ENCODE results near the gene FAT1.

Gene FAT1

DNA sequence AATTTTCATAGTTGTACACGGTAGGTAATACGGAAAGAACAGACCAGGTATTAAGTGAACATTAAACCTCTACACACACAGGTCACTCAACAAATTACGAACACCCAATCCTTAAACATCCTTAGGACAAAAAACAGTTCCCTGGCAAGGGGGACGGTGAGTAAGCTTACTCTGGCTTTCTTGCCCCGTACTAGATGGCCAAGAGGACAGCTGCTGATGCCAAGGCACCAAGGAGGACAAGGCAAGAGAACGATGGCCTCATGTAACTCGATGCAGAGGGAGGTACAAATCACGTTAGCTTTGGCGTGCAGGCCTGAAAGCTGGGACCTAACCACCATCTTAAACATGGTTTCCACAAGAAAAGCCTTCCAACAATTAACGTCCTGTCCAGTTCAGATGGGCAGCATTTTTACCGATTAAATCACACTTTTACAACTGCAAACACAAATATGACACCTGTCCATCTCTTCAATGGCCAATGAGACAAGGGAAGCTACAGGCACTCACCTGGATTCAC lies 23.7 kb downstream of the FAT1 start:
- Histone ChIP-seq H3K4me3 (ENCODE audit: control insufficient read depth in 1 of 7, extremely low read depth in 1 of 7, insufficient read depth in 4 of 7, low read depth in 2 of 7, low read length in 6 of 7) (no peak overlapping the region), H3K27ac (ENCODE audit: insufficient read depth in 1 of 2, low read depth in 1 of 2, low read length in 2 of 2, poor library complexity in 1 of 2, severe bottlenecking in 2 of 2) (no peak overlapping the region), H3K27me3 (replicated peaks in 2 of 5; ENCODE audit: control insufficient read depth in 4 of 5, insufficient read depth in 5 of 5, low read length in 4 of 5) (no peaks in the 10 kb centered on the region), H3K9me3 (ENCODE audit: control extremely low read depth in 1 of 5, control insufficient read depth in 4 of 5, insufficient read depth in 2 of 5, low read depth in 1 of 5, low read length in 4 of 5) (no peaks in the 10 kb centered on the region), H3K4me1 (ENCODE audit: control extremely low read depth in 1 of 4, control insufficient read depth in 4 of 4, insufficient read depth in 4 of 4, low read length in 3 of 4) (no peaks in the 10 kb centered on the region), H3K36me3 (ENCODE audit: control insufficient read depth in 4 of 4, insufficient read depth in 4 of 4, low read length in 3 of 4) (no peaks in the 10 kb centered on the region)
- POLR2A ChIA-PET: interaction anchor here (0.6 kb wide), 1 partner anchor 368 kb away, joined by 3 read pairs; no protein-coding TSS in a partner anchor
- CTCF ChIA-PET: no interaction called here
- WGBS (ENCODE audit: insufficient coverage): 97% methylated on average over 11 of the region's 11 CpGs
- DNase-seq: no peak

DNA sequence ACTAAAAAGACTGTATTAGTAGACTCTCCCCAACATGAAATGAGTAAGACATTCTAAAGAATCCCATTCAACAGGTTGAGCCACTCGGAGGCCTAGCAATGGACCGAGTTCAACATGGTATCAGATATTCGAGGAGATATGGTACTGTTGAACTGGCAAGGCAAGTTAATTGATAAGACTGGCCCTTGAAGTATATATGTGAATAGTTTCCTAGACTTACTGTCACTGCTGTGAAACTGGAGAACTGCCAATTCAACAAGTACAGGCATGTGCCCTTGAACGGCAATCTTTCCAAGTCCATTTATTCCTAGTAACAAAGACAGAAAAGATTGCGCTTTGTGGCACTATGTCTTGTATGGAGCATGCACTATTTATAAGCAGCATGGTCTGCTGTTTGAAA lies 24.4 kb downstream of the FAT1 start:
- WGBS (ENCODE audit: insufficient coverage): 97% methylated on average over 5 of the region's 5 CpGs
- Histone ChIP-seq H3K4me1 (ENCODE audit: control extremely low read depth in 1 of 4, control insufficient read depth in 4 of 4, insufficient read depth in 4 of 4, low read length in 3 of 4) (no peaks in the 10 kb centered on the region), H3K4me3 (ENCODE audit: control insufficient read depth in 1 of 7, extremely low read depth in 1 of 7, insufficient read depth in 4 of 7, low read depth in 2 of 7, low read length in 6 of 7) (no peak overlapping the region), H3K27me3 (replicated peaks in 2 of 5; ENCODE audit: control insufficient read depth in 4 of 5, insufficient read depth in 5 of 5, low read length in 4 of 5) (no peaks in the 10 kb centered on the region), H3K36me3 (ENCODE audit: control insufficient read depth in 4 of 4, insufficient read depth in 4 of 4, low read length in 3 of 4) (no peaks in the 10 kb centered on the region), H3K27ac (ENCODE audit: insufficient read depth in 1 of 2, low read depth in 1 of 2, low read length in 2 of 2, poor library complexity in 1 of 2, severe bottlenecking in 2 of 2) (no peak overlapping the region), H3K9me3 (ENCODE audit: control extremely low read depth in 1 of 5, control insufficient read depth in 4 of 5, insufficient read depth in 2 of 5, low read depth in 1 of 5, low read length in 4 of 5) (no peaks in the 10 kb centered on the region)
- ChIA-PET CTCF (no interaction called here), POLR2A (no interaction called here)
- no peak for DNase-seq

DNA sequence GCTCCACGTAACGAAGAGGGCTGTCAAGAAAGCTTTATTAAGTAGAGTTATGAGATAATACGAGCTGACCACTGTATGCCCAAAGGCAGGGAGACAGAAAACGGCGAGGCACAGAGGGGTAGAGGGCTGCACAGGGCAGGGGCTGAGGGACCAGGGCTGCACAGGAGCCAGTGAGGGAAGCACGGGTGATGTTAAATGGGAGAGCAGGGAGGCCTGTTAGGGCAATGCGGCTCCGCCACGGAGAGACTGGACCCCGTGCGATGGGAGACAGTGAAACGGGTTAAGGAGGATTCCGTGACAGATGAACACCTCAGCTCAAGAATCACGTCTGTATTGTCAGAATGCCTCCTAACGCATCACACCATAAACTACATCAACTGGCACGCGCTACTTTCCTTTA lies 25.1 kb downstream of the FAT1 start:
- Histone ChIP-seq H3K9me3 (ENCODE audit: control extremely low read depth in 1 of 5, control insufficient read depth in 4 of 5, insufficient read depth in 2 of 5, low read depth in 1 of 5, low read length in 4 of 5) (no peaks in the 10 kb centered on the region), H3K4me3 (ENCODE audit: control insufficient read depth in 1 of 7, extremely low read depth in 1 of 7, insufficient read depth in 4 of 7, low read depth in 2 of 7, low read length in 6 of 7) (no peak overlapping the region), H3K36me3 (ENCODE audit: control insufficient read depth in 4 of 4, insufficient read depth in 4 of 4, low read length in 3 of 4) (no peaks in the 10 kb centered on the region), H3K27me3 (replicated peaks in 2 of 5; ENCODE audit: control insufficient read depth in 4 of 5, insufficient read depth in 5 of 5, low read length in 4 of 5) (no peaks in the 10 kb centered on the region), H3K27ac (ENCODE audit: insufficient read depth in 1 of 2, low read depth in 1 of 2, low read length in 2 of 2, poor library complexity in 1 of 2, severe bottlenecking in 2 of 2) (no peak overlapping the region), H3K4me1 (ENCODE audit: control extremely low read depth in 1 of 4, control insufficient read depth in 4 of 4, insufficient read depth in 4 of 4, low read length in 3 of 4) (no peaks in the 10 kb centered on the region)
- no peak for DNase-seq
- ChIA-PET CTCF (no interaction called here), POLR2A (no interaction called here)
- WGBS (ENCODE audit: insufficient coverage): 97% methylated on average over 17 of the region's 17 CpGs

DNA sequence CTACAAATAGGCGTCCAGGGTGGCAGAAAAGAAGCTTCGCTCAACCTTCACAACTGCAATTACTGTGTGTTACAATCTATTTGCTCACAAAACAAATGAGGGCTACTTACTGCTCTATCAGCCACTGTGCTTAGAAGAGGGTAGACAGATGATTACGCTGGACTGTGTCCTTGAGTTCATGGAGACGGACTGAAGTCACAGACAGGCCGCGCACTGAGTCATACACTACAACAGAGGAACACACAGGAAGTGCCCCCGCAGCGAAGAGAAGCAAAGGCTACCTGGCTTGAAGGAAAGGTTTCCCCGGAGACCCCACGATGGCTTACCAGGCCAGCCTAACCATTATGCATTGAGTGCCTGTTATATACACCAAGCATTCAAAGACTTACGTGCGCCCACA lies 25.6 kb downstream of the FAT1 start:
- POLR2A ChIA-PET: no interaction called here

DNA sequence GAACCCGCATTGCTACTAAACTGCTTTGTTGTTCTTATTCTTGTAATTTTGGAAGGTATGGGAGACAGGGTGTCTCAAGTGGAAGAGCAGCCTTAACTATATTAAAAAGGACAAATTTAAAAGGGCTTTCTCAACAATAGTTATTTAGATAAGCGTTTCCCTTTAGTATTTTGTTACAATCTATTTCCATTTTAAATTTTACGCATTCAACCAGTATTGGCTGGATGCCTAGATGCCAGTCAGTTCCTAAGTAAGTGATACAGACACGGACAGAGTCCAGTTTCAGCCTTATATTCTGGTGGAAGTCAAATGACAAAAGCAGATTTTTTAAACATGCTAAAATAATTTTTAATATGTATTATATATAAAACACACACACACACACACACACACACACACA lies 28.3 kb downstream of the FAT1 start:
- no peak overlapping the region for H3K4me3 ChIP-seq (ENCODE audit: control insufficient read depth in 1 of 7, extremely low read depth in 1 of 7, insufficient read depth in 4 of 7, low read depth in 2 of 7, low read length in 6 of 7)
- CTCF ChIA-PET: no interaction called here
- no peaks in the 10 kb centered on the region for H3K4me1 ChIP-seq (ENCODE audit: control extremely low read depth in 1 of 4, control insufficient read depth in 4 of 4, insufficient read depth in 4 of 4, low read length in 3 of 4)
- H3K27me3 ChIP-seq (replicated peaks in 2 of 5; ENCODE audit: control insufficient read depth in 4 of 5, insufficient read depth in 5 of 5, low read length in 4 of 5): no peaks in the 10 kb centered on the region
- no peak overlapping the region for H3K27ac ChIP-seq (ENCODE audit: insufficient read depth in 1 of 2, low read depth in 1 of 2, low read length in 2 of 2, poor library complexity in 1 of 2, severe bottlenecking in 2 of 2)
- H3K36me3 ChIP-seq (ENCODE audit: control insufficient read depth in 4 of 4, insufficient read depth in 4 of 4, low read length in 3 of 4): no peaks in the 10 kb centered on the region
- 100% methylated on average over 2 of the region's 4 CpGs for WGBS (ENCODE audit: insufficient coverage)
- H3K9me3 ChIP-seq (ENCODE audit: control extremely low read depth in 1 of 5, control insufficient read depth in 4 of 5, insufficient read depth in 2 of 5, low read depth in 1 of 5, low read length in 4 of 5): no peaks in the 10 kb centered on the region
- no peak for DNase-seq
- POLR2A ChIA-PET: no interaction called here

More for the DNA sequence above, 25.6 kb downstream of the FAT1 start:
- Histone ChIP-seq H3K27ac (ENCODE audit: insufficient read depth in 1 of 2, low read depth in 1 of 2, low read length in 2 of 2, poor library complexity in 1 of 2, severe bottlenecking in 2 of 2) (no peak overlapping the region), H3K9me3 (ENCODE audit: control extremely low read depth in 1 of 5, control insufficient read depth in 4 of 5, insufficient read depth in 2 of 5, low read depth in 1 of 5, low read length in 4 of 5) (no peaks in the 10 kb centered on the region), H3K27me3 (replicated peaks in 2 of 5; ENCODE audit: control insufficient read depth in 4 of 5, insufficient read depth in 5 of 5, low read length in 4 of 5) (no peaks in the 10 kb centered on the region), H3K4me3 (ENCODE audit: control insufficient read depth in 1 of 7, extremely low read depth in 1 of 7, insufficient read depth in 4 of 7, low read depth in 2 of 7, low read length in 6 of 7) (no peak overlapping the region), H3K4me1 (ENCODE audit: control extremely low read depth in 1 of 4, control insufficient read depth in 4 of 4, insufficient read depth in 4 of 4, low read length in 3 of 4) (no peaks in the 10 kb centered on the region), H3K36me3 (ENCODE audit: control insufficient read depth in 4 of 4, insufficient read depth in 4 of 4, low read length in 3 of 4) (no peaks in the 10 kb centered on the region)
- DNase-seq: no peak
- CTCF ChIA-PET: no interaction called here
- 99% methylated on average over 10 of the region's 12 CpGs for WGBS (ENCODE audit: insufficient coverage)

DNA sequence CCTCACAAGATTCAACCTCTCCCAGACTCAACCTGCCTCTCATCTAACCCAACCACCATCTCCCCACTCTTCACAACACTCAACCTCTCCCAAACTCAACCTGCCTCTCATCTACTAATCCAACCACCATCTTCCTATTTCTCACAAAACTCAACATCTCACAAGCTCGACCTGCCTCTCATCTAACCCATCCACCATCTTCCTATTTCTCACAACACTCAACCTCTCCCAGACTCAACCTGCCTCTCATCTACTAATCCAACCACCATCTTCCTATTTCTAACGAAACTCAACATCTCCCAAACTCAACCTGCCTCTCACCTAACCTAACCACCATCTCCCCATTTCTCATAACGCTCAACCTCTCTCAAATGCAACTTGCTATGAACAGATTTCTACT lies 29.8 kb downstream of the FAT1 start:
- no peaks in the 10 kb centered on the region for H3K36me3 ChIP-seq (ENCODE audit: control insufficient read depth in 4 of 4, insufficient read depth in 4 of 4, low read length in 3 of 4)
- no peak overlapping the region for H3K27ac ChIP-seq (ENCODE audit: insufficient read depth in 1 of 2, low read depth in 1 of 2, low read length in 2 of 2, poor library complexity in 1 of 2, severe bottlenecking in 2 of 2)
- no peak overlapping the region for H3K4me3 ChIP-seq (ENCODE audit: control insufficient read depth in 1 of 7, extremely low read depth in 1 of 7, insufficient read depth in 4 of 7, low read depth in 2 of 7, low read length in 6 of 7)
- DNase-seq: no peak
- WGBS (ENCODE audit: insufficient coverage): 86% methylated on average over 3 of the region's 3 CpGs
- no peaks in the 10 kb centered on the region for H3K9me3 ChIP-seq (ENCODE audit: control extremely low read depth in 1 of 5, control insufficient read depth in 4 of 5, insufficient read depth in 2 of 5, low read depth in 1 of 5, low read length in 4 of 5)
- POLR2A ChIA-PET: no interaction called here
- CTCF ChIA-PET: no interaction called here
- no peaks in the 10 kb centered on the region for H3K4me1 ChIP-seq (ENCODE audit: control extremely low read depth in 1 of 4, control insufficient read depth in 4 of 4, insufficient read depth in 4 of 4, low read length in 3 of 4)
- no peaks in the 10 kb centered on the region for H3K27me3 ChIP-seq (replicated peaks in 2 of 5; ENCODE audit: control insufficient read depth in 4 of 5, insufficient read depth in 5 of 5, low read length in 4 of 5)

DNA sequence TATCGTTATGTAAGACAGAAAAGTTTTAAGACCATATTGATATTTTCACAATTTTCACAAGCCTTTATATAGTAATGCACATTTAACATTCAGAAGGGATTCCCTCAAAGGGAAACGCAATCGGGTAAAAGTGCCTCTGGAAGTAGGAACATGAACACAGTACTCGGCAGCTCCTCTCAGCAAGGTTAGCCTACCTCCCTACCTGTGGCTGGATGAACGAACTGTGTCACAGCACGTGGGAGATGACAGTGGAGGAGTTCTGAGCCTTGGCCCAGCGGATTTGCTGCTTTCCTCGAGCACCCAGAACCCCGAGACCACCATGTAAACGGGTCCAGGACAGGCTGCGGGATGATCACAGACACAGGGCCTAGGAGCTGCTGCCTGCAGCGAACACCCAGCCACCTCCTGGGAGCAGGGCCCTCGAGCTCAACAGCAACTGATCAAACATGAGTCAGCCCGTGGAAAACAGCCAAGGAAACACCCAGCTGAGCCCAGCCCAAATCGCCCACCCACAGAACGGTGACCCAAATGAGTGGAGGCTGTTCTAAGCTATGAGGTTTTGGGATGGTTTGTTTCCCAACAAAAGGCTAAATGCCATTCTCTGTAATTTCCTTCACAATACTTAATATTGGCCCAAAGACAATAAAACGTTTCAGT lies 30.4 kb downstream of the FAT1 start:
- 77% methylated on average over 13 of the region's 17 CpGs for WGBS (ENCODE audit: insufficient coverage)
- Histone ChIP-seq H3K27me3 (replicated peaks in 2 of 5; ENCODE audit: control insufficient read depth in 4 of 5, insufficient read depth in 5 of 5, low read length in 4 of 5) (peaks cover 0 to 6% (median 0%) of the 10 kb centered on the region in 5 experiments), H3K4me3 (ENCODE audit: control insufficient read depth in 1 of 7, extremely low read depth in 1 of 7, insufficient read depth in 4 of 7, low read depth in 2 of 7, low read length in 6 of 7) (no peak overlapping the region), H3K9me3 (ENCODE audit: control extremely low read depth in 1 of 5, control insufficient read depth in 4 of 5, insufficient read depth in 2 of 5, low read depth in 1 of 5, low read length in 4 of 5) (no peaks in the 10 kb centered on the region), H3K36me3 (ENCODE audit: control insufficient read depth in 4 of 4, insufficient read depth in 4 of 4, low read length in 3 of 4) (no peaks in the 10 kb centered on the region), H3K4me1 (ENCODE audit: control extremely low read depth in 1 of 4, control insufficient read depth in 4 of 4, insufficient read depth in 4 of 4, low read length in 3 of 4) (no peaks in the 10 kb centered on the region), H3K27ac (ENCODE audit: insufficient read depth in 1 of 2, low read depth in 1 of 2, low read length in 2 of 2, poor library complexity in 1 of 2, severe bottlenecking in 2 of 2) (no peak overlapping the region)
- ChIA-PET CTCF (no interaction called here), POLR2A (no interaction called here)
- DNase-seq: no peak
